ENCODE data around the gene OGT.

The OGT gene

GRCh38 chrX:71622576-71623450, 89.9 kb downstream of the OGT start:
- peak; percentile 68 for DNase-seq (ENCODE audit: low read depth)

DNA sequence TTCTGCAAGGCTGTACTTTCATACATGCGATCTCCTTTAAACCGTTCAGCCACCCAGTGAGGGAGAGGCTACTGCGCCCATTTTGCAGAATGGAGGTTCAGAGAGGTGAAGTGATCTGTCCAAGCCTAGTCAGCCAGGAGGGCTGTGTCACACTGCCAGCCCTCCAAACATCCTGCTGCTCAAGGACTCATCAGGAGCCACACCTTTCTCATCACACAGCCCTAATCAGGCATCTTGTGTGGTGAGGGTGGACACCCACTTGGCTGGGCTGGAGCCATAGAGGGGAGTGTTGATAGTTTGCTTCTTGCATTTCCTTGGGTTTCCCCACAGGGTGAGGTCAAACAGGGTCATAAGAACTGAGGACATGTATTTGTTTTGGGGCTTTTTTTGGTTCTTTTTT, 90.8 kb downstream of the OGT start:
- no peak for DNase-seq (ENCODE audit: low read depth)

- no peak for DNase-seq (ENCODE audit: low read depth)
Observed at GRCh38 chrX:71625471-71625870, 92.6 kb downstream of the OGT start.

All from EH (cell line).